HCT116 (cell line): ENCODE measurements around the gene MAPKAP1.

ENCODE experiments used
- CTCF ChIP-seq, 3 experiments: fragments of 200-600 bp in 1 of 3; sonication (generic) in 1 of 3; IDR thresholded peaks in 2 of 3; conservative IDR thresholded peaks in 1 of 3; 2 replicates each; pipeline ENCODE4 v1.5.1; 2012 to 2017; ENCODE audit warnings: low read depth in 2 of 3, low read length in 2 of 3, antibody characterized with exemption in 1 of 3, borderline replicate concordance in 1 of 3, control low read depth in 1 of 3, mild to moderate bottlenecking in 1 of 3, mixed read lengths in 1 of 3, mixed run types in 1 of 3, moderate library complexity in 1 of 3; ENCODE audit not compliant: insufficient read depth in 1 of 3
- FOSL1 ChIP-seq: IDR thresholded peaks from 2 replicates; pipeline ENCODE4 v1.6.1; 2012; ENCODE audit warnings: low read depth
- POLR2A ChIP-seq: IDR thresholded peaks from 2 replicates; pipeline ENCODE4 v1.7.0; 2011; ENCODE audit warnings: borderline replicate concordance; ENCODE audit not compliant: insufficient read depth, insufficient read length; ENCODE audit errors: extremely low read depth
- POLR2AphosphoS5 ChIP-seq: IDR thresholded peaks from 2 replicates; pipeline ENCODE4 v1.6.1; 2011; ENCODE audit warnings: mild to moderate bottlenecking, low read depth, low read length, moderate library complexity

GRCh38 chr9:125493384-125493783 is 213.6 kb downstream of the MAPKAP1 start:
- TF ChIP-seq POLR2A = no peak
- no peak for TF ChIP-seq CTCF (IDR thresholded peaks at IDR 0.05 in 2 of 3, conservative IDR thresholded peaks at IDR 0.05 in 1 of 3; ENCODE audit: borderline replicate concordance in 1 of 3, insufficient read depth in 1 of 3, low read depth in 2 of 3, low read length in 2 of 3)
- no peak for TF ChIP-seq FOSL1
- no peak for TF ChIP-seq POLR2AphosphoS5
